GM21390 (cell line): ENCODE data around the gene ELFN2.

Experiments
- ATAC-seq: cut with Tn5 transposase; IDR thresholded peaks from one replicate; pipeline ENCODE4 v1.9.1; 2021; ENCODE audit not compliant: unreplicated experiment

ELFN2 gene

DNA sequence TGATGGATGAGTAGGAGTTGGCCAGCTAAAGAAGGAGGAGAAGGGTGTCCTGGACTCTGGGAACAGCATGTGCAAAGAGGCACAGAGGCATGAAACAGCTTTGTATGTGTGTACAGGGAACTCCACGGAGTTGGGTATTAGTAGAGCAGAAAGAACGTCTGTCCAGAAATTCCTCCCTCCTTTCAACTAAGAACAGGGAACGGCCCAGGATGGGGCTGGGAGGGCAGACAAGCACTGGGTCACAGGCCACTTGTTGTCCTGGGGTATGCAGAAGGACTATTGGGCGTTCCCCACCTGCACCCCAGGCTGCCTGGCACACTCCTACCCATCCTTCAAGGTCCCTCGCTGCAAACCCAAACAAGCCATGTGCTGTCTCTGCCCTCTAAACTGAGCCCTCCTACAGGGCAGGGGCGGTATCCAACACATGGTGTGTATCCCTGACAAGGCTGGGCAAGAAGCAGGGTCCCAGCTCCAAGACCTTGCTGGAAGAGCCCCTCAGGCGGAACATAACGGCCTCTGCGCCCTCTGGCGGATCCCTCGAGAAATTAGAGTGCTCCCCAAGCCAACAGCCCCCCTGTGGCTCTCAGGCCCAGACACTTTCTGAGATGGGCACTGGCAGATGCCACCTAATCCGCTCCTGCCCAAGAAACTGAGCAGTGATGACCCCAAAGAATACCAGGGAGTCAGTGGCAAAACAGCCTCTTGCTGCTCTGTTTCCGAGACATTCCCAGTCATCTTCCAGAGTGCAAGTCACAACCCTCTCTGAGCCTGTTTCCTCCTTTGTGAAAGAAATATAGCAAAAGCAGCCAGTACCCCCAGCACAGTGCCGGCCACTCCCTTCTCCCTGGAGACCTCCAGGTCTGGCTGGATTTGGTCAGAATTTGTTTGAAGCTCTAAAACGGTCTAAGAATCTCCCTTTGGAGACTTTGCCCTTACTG, 1.6 kb upstream of the ELFN2 start:
- no peak for ATAC-seq

GRCh38 chr22:37427711-37428635, 694 bp upstream of the ELFN2 start:
- ATAC-seq: no peak

GRCh38 chr22:37426706-37427134, 559 bp downstream of the ELFN2 start:
- ATAC-seq: no peak

DNA sequence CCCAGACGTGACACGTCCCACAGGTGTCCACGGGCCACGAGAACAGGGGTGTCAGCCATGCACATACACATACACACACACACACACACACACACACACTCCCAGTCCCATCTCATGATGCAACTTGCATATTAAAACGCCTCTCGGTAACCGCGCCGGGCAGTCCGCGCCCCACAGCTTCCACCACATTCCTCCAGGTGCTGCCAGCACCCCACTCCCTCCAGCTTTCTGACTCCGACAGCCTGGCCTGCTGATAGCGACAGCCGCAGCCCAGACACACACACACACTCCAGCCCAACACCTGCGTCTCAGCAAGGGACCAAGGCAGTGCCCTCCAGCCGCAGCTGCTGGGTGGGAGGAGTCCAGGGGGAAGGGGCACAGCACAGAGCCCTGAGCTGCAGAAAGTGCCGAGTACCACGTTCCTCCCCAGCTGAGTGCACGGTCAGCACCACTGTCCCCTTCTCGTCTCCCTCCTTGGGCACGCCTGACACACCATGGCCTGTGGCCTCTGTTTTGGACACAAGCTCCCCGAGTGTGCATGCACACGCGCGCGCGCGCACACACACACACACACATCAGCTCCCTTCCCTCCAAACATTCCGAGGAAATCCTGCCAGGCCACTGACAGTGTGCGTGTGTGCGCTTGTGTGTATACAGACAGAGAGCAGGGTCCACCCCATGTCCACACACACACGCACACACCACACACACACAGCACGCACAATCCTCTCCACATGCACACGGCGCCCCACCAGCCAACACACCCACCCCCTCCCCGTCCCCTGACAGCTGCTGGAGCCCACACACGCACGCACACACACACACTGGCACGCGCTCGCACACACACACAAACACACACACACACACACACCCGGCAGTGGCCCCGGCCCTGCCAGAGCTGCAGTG, 1.2 kb downstream of the ELFN2 start:
- no peak for ATAC-seq

GRCh38 chr22:37425369-37425768, 1.9 kb downstream of the ELFN2 start:
- ATAC-seq: no peak

DNA sequence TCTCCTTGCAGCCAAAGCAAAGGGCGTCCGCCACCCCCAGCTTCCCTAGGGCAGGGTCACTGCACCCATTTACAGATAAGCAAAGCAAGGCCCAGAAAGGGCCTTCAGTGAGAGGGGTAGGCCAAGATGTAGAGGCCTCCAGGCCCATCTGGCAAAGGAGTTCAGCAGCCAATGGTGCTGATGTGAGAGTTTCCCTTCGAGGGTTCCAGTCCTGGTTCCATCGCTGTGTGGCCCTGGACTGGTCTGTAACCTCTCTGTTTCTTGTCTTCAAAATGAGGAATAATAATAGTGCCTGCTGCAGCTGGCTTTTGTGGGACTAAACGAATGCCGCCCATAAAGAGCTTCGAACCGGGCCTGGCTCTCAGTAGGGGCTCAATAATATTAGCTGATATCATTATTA, 4.0 kb downstream of the ELFN2 start:
- ATAC-seq: no peak

- no peak for ATAC-seq
Measured at GRCh38 chr22:37421468-37421877, 5.8 kb downstream of the ELFN2 start.

- ATAC-seq: no peak
Measured at GRCh38 chr22:37420686-37421467, 6.4 kb downstream of the ELFN2 start.

- no peak for ATAC-seq
Measured at GRCh38 chr22:37419969-37420685, 7.2 kb downstream of the ELFN2 start.

DNA sequence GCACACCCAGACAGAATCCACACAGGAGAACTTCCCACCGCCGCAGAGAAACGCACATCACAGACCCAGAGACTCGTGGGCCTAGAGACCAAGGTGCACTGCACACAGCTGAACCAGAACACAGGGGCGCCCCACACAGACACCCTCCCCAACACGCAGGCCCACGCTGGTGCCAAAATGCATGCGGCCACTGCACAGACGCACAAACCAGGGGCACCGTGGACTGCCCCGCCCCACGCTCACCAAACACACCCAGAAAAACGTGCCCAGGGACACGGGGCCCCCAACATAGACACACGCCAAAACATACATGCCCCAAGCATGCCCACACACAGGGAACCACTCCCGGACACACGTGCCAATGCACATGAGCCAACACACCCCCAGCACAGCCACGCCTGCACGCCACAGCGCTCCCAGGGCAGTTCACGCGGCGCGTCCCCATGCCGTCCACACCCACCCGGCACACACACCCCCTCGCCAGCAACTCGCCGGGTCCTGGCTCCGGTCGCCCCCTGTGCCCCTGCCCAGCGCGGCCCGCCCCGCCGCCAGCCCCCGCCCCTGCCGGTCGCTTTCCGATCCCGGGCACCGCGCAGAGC, 7.8 kb downstream of the ELFN2 start:
- no peak for ATAC-seq

DNA sequence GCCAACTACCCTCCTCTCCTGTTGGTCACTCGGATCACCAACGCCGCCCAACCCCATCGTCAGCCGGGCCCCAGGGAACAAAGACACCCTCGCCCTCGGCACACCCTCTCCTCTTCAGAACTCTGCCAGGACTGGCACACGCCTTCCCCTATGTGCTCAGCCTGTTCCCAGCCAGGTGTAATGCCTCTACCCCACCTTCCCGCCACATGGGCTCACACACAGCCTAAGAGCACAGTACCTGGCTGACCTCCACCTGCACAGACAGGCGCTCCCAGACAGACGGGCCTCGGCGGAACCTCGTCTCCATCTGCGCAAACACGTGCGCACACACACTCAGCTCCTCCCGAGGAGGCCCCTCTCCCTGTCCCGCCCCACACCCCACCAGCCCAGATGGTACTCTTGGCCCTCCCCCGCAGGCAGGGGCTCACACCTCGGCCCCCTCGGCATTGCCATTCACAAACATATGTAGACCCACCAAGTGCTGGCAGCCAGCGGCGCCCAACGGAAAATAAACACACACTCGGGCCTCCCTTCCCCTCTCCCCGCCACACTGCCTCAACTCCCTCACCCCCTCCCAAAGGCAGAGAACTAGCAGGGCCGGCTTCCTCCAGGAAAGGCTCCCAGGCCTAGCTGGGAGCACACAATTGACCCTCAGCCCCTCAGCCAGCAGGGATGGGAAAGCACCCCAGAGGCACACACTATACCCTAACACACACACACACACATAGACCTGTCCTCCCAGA, 8.5 kb downstream of the ELFN2 start:
- ATAC-seq: no peak

DNA sequence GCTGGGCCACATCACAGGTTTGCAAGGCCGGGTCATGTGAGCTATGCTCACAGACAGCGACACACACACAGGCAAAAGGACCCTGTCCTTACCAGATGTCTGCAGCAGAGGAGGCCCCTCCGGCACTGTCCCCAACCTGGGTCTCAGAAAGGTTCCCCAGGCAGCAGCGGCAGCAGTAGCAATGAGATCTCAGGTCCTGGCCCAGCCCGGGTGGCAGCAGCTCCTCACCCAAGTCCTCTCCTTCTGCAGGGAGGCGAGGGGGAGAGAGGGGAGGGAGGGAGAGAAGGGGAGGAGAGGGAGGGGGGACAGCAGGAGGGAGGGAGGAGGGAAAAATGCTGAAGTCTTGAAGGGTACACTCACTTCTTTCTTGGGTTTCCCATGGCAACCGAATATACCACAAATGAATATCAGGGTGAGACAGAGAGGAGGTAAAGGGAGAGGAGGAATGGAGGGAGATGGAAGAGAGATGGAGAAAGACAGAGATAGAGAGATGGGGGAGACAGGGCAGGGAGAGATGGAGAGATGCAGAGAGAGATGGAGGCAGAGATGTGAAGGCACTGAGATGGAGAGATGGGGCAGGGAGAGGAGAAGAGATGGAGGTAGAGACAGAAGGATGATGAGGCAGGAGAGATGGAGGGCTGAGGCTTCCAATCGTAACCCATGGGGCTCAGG, 9.5 kb downstream of the ELFN2 start:
- no peak for ATAC-seq

GRCh38 chr22:37417264-37417663, 10.0 kb downstream of the ELFN2 start:
- ATAC-seq: no peak

DNA sequence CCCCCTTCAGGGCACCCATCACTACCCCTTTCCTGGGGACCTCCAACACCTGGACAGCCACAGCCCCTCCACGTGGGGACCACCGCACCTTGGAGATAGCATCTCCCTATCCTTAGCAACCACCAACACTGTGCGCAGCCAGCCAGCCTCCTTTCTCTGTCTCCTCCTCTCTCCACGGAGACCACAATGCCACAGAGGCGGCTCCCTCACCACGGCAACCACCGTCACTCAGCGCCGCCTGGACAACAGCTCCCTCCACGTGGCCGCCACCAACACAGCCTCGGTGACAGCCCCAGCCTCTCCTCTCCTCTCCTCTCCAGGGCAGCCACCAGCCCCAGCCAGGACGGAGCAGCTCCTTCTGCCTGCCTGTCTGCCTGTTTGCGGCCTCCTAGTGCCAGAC, 10.5 kb downstream of the ELFN2 start:
- no peak for ATAC-seq

- no peak for ATAC-seq
Measured at GRCh38 chr22:37416389-37416788, 10.9 kb downstream of the ELFN2 start.

DNA sequence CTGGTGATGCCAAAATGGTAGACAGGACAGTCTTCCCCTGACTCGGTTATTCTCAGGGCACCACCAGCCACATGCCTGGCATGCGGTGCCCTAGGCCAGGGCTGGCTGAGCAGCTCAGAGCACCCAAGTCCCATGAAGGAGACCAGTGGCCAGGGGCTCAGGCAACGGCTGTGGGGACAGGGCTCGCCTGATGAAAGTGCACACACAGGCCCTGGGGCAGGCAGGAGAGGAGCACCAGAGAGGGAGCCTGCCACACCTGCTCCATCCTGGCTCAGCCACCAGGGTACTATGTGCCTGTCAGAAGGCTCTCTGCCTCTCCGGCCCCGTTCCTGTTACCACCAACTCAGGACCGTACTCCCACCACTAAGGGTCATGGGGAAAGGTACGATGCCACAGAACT, 12.1 kb downstream of the ELFN2 start:
- no peak for ATAC-seq

DNA sequence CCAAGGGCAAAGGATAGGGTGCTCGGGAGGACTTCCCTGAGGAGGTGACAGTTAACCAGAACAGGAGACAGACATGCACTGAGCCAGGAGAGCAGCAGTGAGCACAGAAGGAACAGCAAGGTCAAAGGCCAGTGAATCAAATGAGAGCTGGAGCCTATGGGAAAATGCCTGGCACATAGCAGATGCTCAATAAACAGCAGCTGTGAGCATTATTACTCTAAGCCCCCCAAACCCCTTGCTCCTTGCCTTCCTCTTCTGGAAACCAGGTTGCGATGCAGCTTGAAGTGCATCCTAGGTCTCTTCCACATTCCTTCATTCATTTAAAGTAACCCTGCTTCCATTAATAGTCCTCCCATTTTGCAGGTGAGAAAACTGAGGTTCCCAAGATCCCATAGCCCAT, 13.0 kb downstream of the ELFN2 start:
- no peak for ATAC-seq

DNA sequence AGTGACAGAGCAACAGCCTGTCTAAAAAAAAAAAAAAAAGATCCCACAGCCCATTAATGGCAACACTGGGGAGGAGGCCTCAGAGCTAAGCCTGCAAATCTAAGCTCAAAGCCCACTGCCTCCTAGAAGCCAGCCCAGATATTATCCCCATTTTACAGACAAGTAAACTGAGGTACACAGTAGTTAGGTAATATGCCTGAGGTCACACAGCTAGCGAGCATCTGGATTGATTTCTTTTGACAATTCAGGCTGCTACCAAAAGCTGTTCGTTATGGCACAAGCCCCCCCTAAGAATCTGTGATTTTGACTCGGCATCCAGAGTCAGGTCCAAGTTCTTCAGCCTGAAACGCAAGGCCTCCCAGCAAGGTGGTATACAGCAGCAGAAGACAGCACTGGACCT, 13.7 kb downstream of the ELFN2 start:
- ATAC-seq: no peak
